Measurements from ENCODE around the gene WWOX. TPM values are rescaled to one million over a fixed set of nuclear protein-coding genes. Genes with fewer than 3 reads are reported as not detected.

The WWOX gene
- polyA plus RNA-seq, 3 donors, result 36.4 to 36.6 (median 36.5) TPM

GRCh38 chr16:78137782-78138616 lies 38.5 kb downstream of the WWOX start:
- no peak for DNase-seq

GRCh38 chr16:78140818-78141466 lies 41.5 kb downstream of the WWOX start:
- no peak for DNase-seq

GRCh38 chr16:78142788-78143187 lies 43.3 kb downstream of the WWOX start:
- peak; percentile 45 for DNase-seq

GRCh38 chr16:78146807-78147206 lies 47.4 kb downstream of the WWOX start:
- DNase-seq, result no peak

GRCh38 chr16:78147911-78148401 lies 48.5 kb downstream of the WWOX start:
- DNase-seq, result peak; percentile 75

- no peak for DNase-seq
Measured at GRCh38 chr16:78150233-78150632, 50.8 kb downstream of the WWOX start.

GRCh38 chr16:78154729-78155461 lies 55.4 kb downstream of the WWOX start:
- DNase-seq, result no peak

- no peak for DNase-seq
Measured at GRCh38 chr16:78155791-78156345, 56.4 kb downstream of the WWOX start.

- DNase-seq, result no peak
Measured at GRCh38 chr16:78161023-78161729, 61.7 kb downstream of the WWOX start.

GRCh38 chr16:78163772-78164670 lies 64.6 kb downstream of the WWOX start:
- no peak for DNase-seq

- no peak for DNase-seq
Measured at GRCh38 chr16:78170494-78170933, 71.1 kb downstream of the WWOX start.

- no peak for DNase-seq
Measured at GRCh38 chr16:78175287-78175686, 75.8 kb downstream of the WWOX start.

- no peak for DNase-seq
Measured at GRCh38 chr16:78176435-78176834, 77.0 kb downstream of the WWOX start.

GRCh38 chr16:78177218-78177617 lies 77.8 kb downstream of the WWOX start:
- DNase-seq, result no peak

- no peak for DNase-seq
Measured at GRCh38 chr16:78177987-78178386, 78.5 kb downstream of the WWOX start.

GRCh38 chr16:78179666-78180065 lies 80.2 kb downstream of the WWOX start:
- DNase-seq, result no peak

- DNase-seq, result no peak
Measured at GRCh38 chr16:78180349-78180748, 80.9 kb downstream of the WWOX start.

GRCh38 chr16:78183437-78184237 lies 84.2 kb downstream of the WWOX start:
- DNase-seq, result peak; percentile 62

Measured in renal pelvis (tissue), 4 donors.